H1 (cell line): ENCODE measurements around the gene HSPD1. TPM values are rescaled to one million over a fixed set of nuclear protein-coding genes. Genes with fewer than 3 reads are reported as not detected.

ENCODE experiments used
- polyA plus RNA-seq, 7 experiments: library from polyadenylated mRNA; depleted of rRNA in 3 of 7; stranded (reverse) in 5 of 7; unstranded in 2 of 7; fragments of >200 nt in 5 of 7; fragments of 200-250 nt in 2 of 7; gene quantifications; 1 replicate in 5 of 7; 2 replicates in 1 of 7; 4 replicates in 1 of 7; pipeline versions ENCODE4 v1.2.1 to v1.2.3, GENCODE V29; 2011 to 2013; ENCODE audit warnings: missing spikeins in 2 of 7, mixed read lengths in 2 of 7
- small RNA-seq: library from polyadenylated mRNA; stranded (forward); fragments of <200 nt; extraction: miRNeasy Mini kit (QIAGEN cat#:217004); gene quantifications from one replicate; pipeline ENCODE3, GENCODE V24; 2013; ENCODE audit not compliant: insufficient read depth
- total RNA-seq: library from RNA; stranded (reverse); fragmentation: NEBNext Ultra II Directional; extraction: Animal tissue kit (Norgen Biotek cat#: 25700); gene quantifications from 2 replicates; pipeline ENCODE4 v1.2.1, GENCODE V29; 2021

The HSPD1 gene
- total and polyA plus RNA-seq, 2 of the 8 experiments (the other 6 are each of a cell fraction or from before 2014, with no cell fraction given): 221 to 1,108 TPM

Small RNA genes lying within 50 kb of the gene (small RNA-seq; reads per million reads assigned to genes)
- not detected for gene AC020550.1
- gene RNU6-1029P: not detected

Other genes with a start within 250 kb of the HSPD1 start
- 1.3 TPM in 2 replicates for gene ANKRD44, start 189.1 kb downstream of the HSPD1 start, total RNA-seq
- 1.2 and 1.4 TPM in 2 replicates for gene ANKRD44, start 189.1 kb downstream of the HSPD1 start, polyA plus RNA-seq (2011; rRNA removed)
- 294 and 320 TPM in 2 replicates for gene SF3B1, start 64.8 kb downstream of the HSPD1 start, total RNA-seq
- gene SF3B1, start 64.8 kb downstream of the HSPD1 start, polyA plus RNA-seq (2011; rRNA removed): 189 and 403 TPM in 2 replicates
- 17.0 and 17.3 TPM in 2 replicates for gene COQ10B, start 46.3 kb downstream of the HSPD1 start, total RNA-seq
- gene COQ10B, start 46.3 kb downstream of the HSPD1 start, polyA plus RNA-seq (2011; rRNA removed): 1.7 and 1.9 TPM in 2 replicates
- 364 and 377 TPM in 2 replicates for gene HSPE1, start 539 bp upstream of the HSPD1 start, total RNA-seq
- gene HSPE1, start 539 bp upstream of the HSPD1 start, polyA plus RNA-seq (2011; rRNA removed): 105 and 206 TPM in 2 replicates
- 46.8 and 54.2 TPM in 2 replicates for gene MOB4, start 16.2 kb upstream of the HSPD1 start, total RNA-seq
- gene MOB4, start 16.2 kb upstream of the HSPD1 start, polyA plus RNA-seq (2011; rRNA removed): 19.3 and 51.5 TPM in 2 replicates
- gene RFTN2, start 175.7 kb upstream of the HSPD1 start, total RNA-seq: 1.2 and 2.4 TPM in 2 replicates
- gene RFTN2, start 175.7 kb upstream of the HSPD1 start, polyA plus RNA-seq (2011; rRNA removed): 0.42 and 2.3 TPM in 2 replicates
- 26.8 and 27.2 TPM in 2 replicates for gene MARS2, start 205.5 kb upstream of the HSPD1 start, total RNA-seq
- gene MARS2, start 205.5 kb upstream of the HSPD1 start, polyA plus RNA-seq (2011; rRNA removed): 15.7 and 18.9 TPM in 2 replicates